Measurements from ENCODE around the gene SERTAD2. TPM values are rescaled to one million over a fixed set of nuclear protein-coding genes. Genes with fewer than 3 reads are reported as not detected.

Gene SERTAD2
- total RNA-seq, 1 donor from 2014 or later: 20.7 TPM

GRCh38 chr2:64632835-64633819 lies 20.6 kb downstream of the SERTAD2 start:
- DNase-seq (no peak), ATAC-seq (no peak)
- TF ChIP-seq, protein P1, sequence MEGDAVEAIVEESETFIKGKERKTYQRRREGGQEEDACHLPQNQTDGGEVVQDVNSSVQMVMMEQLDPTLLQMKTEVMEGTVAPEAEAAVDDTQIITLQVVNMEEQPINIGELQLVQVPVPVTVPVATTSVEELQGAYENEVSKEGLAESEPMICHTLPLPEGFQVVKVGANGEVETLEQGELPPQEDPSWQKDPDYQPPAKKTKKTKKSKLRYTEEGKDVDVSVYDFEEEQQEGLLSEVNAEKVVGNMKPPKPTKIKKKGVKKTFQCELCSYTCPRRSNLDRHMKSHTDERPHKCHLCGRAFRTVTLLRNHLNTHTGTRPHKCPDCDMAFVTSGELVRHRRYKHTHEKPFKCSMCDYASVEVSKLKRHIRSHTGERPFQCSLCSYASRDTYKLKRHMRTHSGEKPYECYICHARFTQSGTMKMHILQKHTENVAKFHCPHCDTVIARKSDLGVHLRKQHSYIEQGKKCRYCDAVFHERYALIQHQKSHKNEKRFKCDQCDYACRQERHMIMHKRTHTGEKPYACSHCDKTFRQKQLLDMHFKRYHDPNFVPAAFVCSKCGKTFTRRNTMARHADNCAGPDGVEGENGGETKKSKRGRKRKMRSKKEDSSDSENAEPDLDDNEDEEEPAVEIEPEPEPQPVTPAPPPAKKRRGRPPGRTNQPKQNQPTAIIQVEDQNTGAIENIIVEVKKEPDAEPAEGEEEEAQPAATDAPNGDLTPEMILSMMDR (IDR thresholded peaks at IDR 0.05): no peak
- H3K36me3 ChIP-seq: peaks cover 27% of the 10 kb centered on the region
- no peaks in the 10 kb centered on the region for H3K9me3 ChIP-seq
- intact Hi-C loops (cut with DNase I): no loop called here
- H3K4me3 ChIP-seq: no peak overlapping the region
- no peaks in the 10 kb centered on the region for H3K27me3 ChIP-seq
- peaks cover 11% of the 10 kb centered on the region for H3K4me1 ChIP-seq
- H3K27ac ChIP-seq: no peak overlapping the region

DNA sequence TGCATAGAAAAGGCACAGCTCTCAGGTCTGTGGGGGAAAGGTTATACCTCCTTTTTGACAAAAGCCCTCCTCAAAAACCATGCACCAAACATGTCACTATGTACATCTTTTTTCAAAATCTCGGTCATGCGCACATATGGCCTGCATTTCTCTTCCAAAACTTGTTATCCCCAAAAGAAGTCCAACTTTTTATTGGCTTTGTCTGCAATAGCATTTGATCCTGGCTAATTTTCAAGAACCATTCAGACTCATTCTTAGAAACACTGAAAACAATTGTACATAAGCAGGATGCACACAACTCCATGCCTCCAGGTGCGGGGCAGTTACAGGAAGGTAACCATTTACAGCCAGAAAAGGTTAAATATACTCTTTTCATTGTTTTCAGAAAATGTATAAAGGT lies 21.9 kb downstream of the SERTAD2 start:
- ATAC-seq (no peak), DNase-seq (no peak)
- Histone ChIP-seq H3K4me1 (peaks cover 7% of the 10 kb centered on the region), H3K27me3 (no peaks in the 10 kb centered on the region), H3K4me3 (no peak overlapping the region), H3K36me3 (peaks cover 27% of the 10 kb centered on the region), H3K27ac (no peak overlapping the region), H3K9me3 (no peaks in the 10 kb centered on the region)
- TF ChIP-seq, protein P1 (IDR thresholded peaks at IDR 0.05): no peak
- intact Hi-C loops (cut with DNase I): no loop called here

- Histone ChIP-seq H3K9me3 (no peaks in the 10 kb centered on the region), H3K27ac (no peak overlapping the region), H3K4me3 (no peak overlapping the region), H3K36me3 (peaks cover 26% of the 10 kb centered on the region), H3K4me1 (peaks cover 7% of the 10 kb centered on the region), H3K27me3 (no peaks in the 10 kb centered on the region)
- intact Hi-C loops (cut with DNase I): no loop called here
- DNase-seq (no peak), ATAC-seq (no peak)
- TF ChIP-seq, protein P1 (IDR thresholded peaks at IDR 0.05): no peak
Observed at GRCh38 chr2:64630752-64631151, 23.0 kb downstream of the SERTAD2 start.

- H3K36me3 ChIP-seq: peaks cover 17% of the 10 kb centered on the region
- no peaks in the 10 kb centered on the region for H3K27me3 ChIP-seq
- no peak overlapping the region for H3K4me3 ChIP-seq
- H3K9me3 ChIP-seq: no peaks in the 10 kb centered on the region
- ATAC-seq (no peak), DNase-seq (no peak)
- intact Hi-C loops (cut with DNase I): no loop called here
- peaks cover 4% of the 10 kb centered on the region for H3K4me1 ChIP-seq
- H3K27ac ChIP-seq: no peak overlapping the region
- TF ChIP-seq, protein P1 (IDR thresholded peaks at IDR 0.05): no peak
Observed at GRCh38 chr2:64629875-64630274, 23.8 kb downstream of the SERTAD2 start.

- H3K36me3 ChIP-seq: peaks cover 17% of the 10 kb centered on the region
- ATAC-seq (no peak), DNase-seq (no peak)
- H3K27ac ChIP-seq: no peak overlapping the region
- H3K4me3 ChIP-seq: no peak overlapping the region
- intact Hi-C loops (cut with DNase I): no loop called here
- no peaks in the 10 kb centered on the region for H3K27me3 ChIP-seq
- TF ChIP-seq, protein P1 (IDR thresholded peaks at IDR 0.05): no peak
- H3K9me3 ChIP-seq: no peaks in the 10 kb centered on the region
- H3K4me1 ChIP-seq: peaks cover 4% of the 10 kb centered on the region
Observed at GRCh38 chr2:64629329-64629781, 24.4 kb downstream of the SERTAD2 start.
